ENCODE results near the gene ZNF548.

- no peak for TF ChIP-seq CTCF (IDR thresholded peaks at IDR 0.05; ENCODE audit: insufficient read depth, low read depth, low read length)
- TF ChIP-seq EZH2 (IDR thresholded peaks at IDR 0.05; ENCODE audit: insufficient read depth, low read length), result no peak
Observed at GRCh38 chr19:57410877-57411671, 21.4 kb downstream of the ZNF548 start, which contains the start of gene ZNF17.

All from astrocyte (in vitro differentiated cells and primary cell).